H9 (cell line): Measurements from ENCODE around the gene ANO2. TPM values are rescaled to one million over a fixed set of nuclear protein-coding genes. Genes with fewer than 3 reads are reported as not detected.

ENCODE experiments used
- DNase-seq: peaks from one replicate; pipeline ENCODE4 v3.0.0-alpha.2; 2017
- H2AFZ ChIP-seq: one replicate; pipeline ENCODE4 v1.6.1; 2013; ENCODE audit warnings: mild to moderate bottlenecking, low read length, control low read depth, moderate library complexity
- H2AK5ac ChIP-seq: 2 replicates; pipeline ENCODE4 v1.6.1; 2013; ENCODE audit warnings: low read length, control low read depth, mixed read lengths; ENCODE audit not compliant: insufficient read length
- H2BK120ac ChIP-seq: one replicate; pipeline ENCODE4 v1.6.1; 2013; ENCODE audit warnings: low read depth, mild to moderate bottlenecking, low read length, control low read depth, inconsistent platforms; ENCODE audit not compliant: poor library complexity, severe bottlenecking
- H2BK12ac ChIP-seq: 2 replicates; pipeline ENCODE4 v1.6.1; 2013; ENCODE audit warnings: low read length, control low read depth, mixed read lengths, low read depth; ENCODE audit not compliant: insufficient read length
- H2BK15ac ChIP-seq: 2 replicates; pipeline ENCODE4 v1.6.1; 2013; ENCODE audit warnings: low read depth, low read length, control low read depth
- H2BK20ac ChIP-seq: one replicate; pipeline ENCODE4 v1.6.1; 2013; ENCODE audit warnings: low read depth, mild to moderate bottlenecking, low read length, control low read depth, inconsistent platforms; ENCODE audit not compliant: poor library complexity, severe bottlenecking
- H2BK5ac ChIP-seq: 2 replicates; pipeline ENCODE4 v1.6.1; 2013; ENCODE audit warnings: low read length, control low read depth, mixed read lengths; ENCODE audit not compliant: insufficient read length
- H3K14ac ChIP-seq: 2 replicates; pipeline ENCODE4 v1.6.1; 2013; ENCODE audit warnings: low read length, control low read depth; ENCODE audit not compliant: insufficient read depth
- H3K18ac ChIP-seq: 2 replicates; pipeline ENCODE4 v1.6.1; 2013; ENCODE audit warnings: low read depth, mild to moderate bottlenecking, mixed read lengths, low read length, control low read depth; ENCODE audit not compliant: insufficient read length
- H3K23ac ChIP-seq: 2 replicates; pipeline ENCODE4 v1.6.1; 2013; ENCODE audit warnings: low read length, control low read depth, mixed read lengths, low read depth; ENCODE audit not compliant: insufficient read length
- H3K23me2 ChIP-seq: 2 replicates; pipeline ENCODE4 v1.6.1; 2013; ENCODE audit warnings: low read depth, mild to moderate bottlenecking, mixed read lengths, low read length, control low read depth; ENCODE audit not compliant: insufficient read length, poor library complexity, severe bottlenecking
- H3K27ac ChIP-seq: 2 replicates; pipeline ENCODE4 v1.5.1; 2013; ENCODE audit warnings: low read length, control low read depth, mixed read lengths, low read depth; ENCODE audit not compliant: insufficient read length
- H3K27me3 ChIP-seq: 2 replicates; pipeline ENCODE4 v1.6.1; 2013; ENCODE audit warnings: low read length, control low read depth, inconsistent platforms; ENCODE audit not compliant: insufficient read depth
- H3K4ac ChIP-seq: 2 replicates; pipeline ENCODE4 v1.6.1; 2013; ENCODE audit warnings: low read depth, mild to moderate bottlenecking, control low read depth, inconsistent platforms, low read length, moderate library complexity
- H3K4me1 ChIP-seq: 2 replicates; pipeline ENCODE4 v1.6.1; 2013; ENCODE audit warnings: low read length, control low read depth, inconsistent platforms; ENCODE audit not compliant: insufficient read depth
- H3K4me2 ChIP-seq: 2 replicates; pipeline ENCODE4 v1.6.1; 2013; ENCODE audit warnings: low read length, control low read depth, mixed read lengths; ENCODE audit not compliant: insufficient read length, insufficient read depth
- H3K56ac ChIP-seq: 2 replicates; pipeline ENCODE4 v1.6.1; 2013; ENCODE audit warnings: low read depth, mild to moderate bottlenecking, mixed read lengths, low read length, control low read depth; ENCODE audit not compliant: insufficient read length
- H3K79me1 ChIP-seq: 2 replicates; pipeline ENCODE4 v1.6.1; 2013; ENCODE audit warnings: low read depth, mild to moderate bottlenecking, moderate library complexity, low read length, control low read depth, inconsistent platforms; ENCODE audit not compliant: insufficient read depth, poor library complexity, severe bottlenecking
- H3K79me2 ChIP-seq: 2 replicates; pipeline ENCODE4 v1.6.1; 2013; ENCODE audit warnings: low read length, control low read depth, inconsistent platforms; ENCODE audit not compliant: insufficient read depth
- H3K9ac ChIP-seq: 2 replicates; pipeline ENCODE4 v1.6.1; 2013; ENCODE audit warnings: low read length, control low read depth, mixed read lengths; ENCODE audit not compliant: insufficient read length; ENCODE audit errors: extremely low read depth
- H3K9me3 ChIP-seq: one replicate; pipeline ENCODE4 v1.6.1; 2013; ENCODE audit warnings: low read depth, low read length, inconsistent platforms; ENCODE audit not compliant: control insufficient read depth
- H3T11ph ChIP-seq: one replicate; pipeline ENCODE4 v1.6.1; 2013; ENCODE audit warnings: mild to moderate bottlenecking, low read length, control low read depth, inconsistent platforms
- H4K20me1 ChIP-seq: one replicate; pipeline ENCODE4 v1.6.1; 2013; ENCODE audit not compliant: control insufficient read depth, insufficient read length, insufficient read depth
- H4K5ac ChIP-seq: 2 replicates; pipeline ENCODE4 v1.6.1; 2013; ENCODE audit warnings: low read depth, mild to moderate bottlenecking, mixed read lengths, low read length, control low read depth; ENCODE audit not compliant: insufficient read length
- H4K8ac ChIP-seq: replicated peaks from 2 replicates; pipeline ENCODE4 v1.6.1; 2013; ENCODE audit warnings: low read length, control low read depth, mixed read lengths, low read depth; ENCODE audit not compliant: insufficient read length
- H4K91ac ChIP-seq: 2 replicates; pipeline ENCODE4 v1.6.1; 2013; ENCODE audit warnings: low read depth, mild to moderate bottlenecking, moderate library complexity, mixed read lengths, low read length, control low read depth; ENCODE audit not compliant: insufficient read length
- H3K27ac Mint-ChIP-seq, 3 experiments: 2 replicates in 2 of 3; 3 replicates in 1 of 3; pipeline ENCODE4 v1.8.0; 2020 to 2021; ENCODE audit warnings: mixed read lengths in 3 of 3, mild to moderate bottlenecking in 1 of 3, moderate library complexity in 1 of 3
- H3K27me3 Mint-ChIP-seq: 2 replicates; pipeline ENCODE4 v1.8.0; 2021; ENCODE audit warnings: low read depth, mild to moderate bottlenecking, moderate library complexity, mixed read lengths
- H3K36me3 Mint-ChIP-seq, 3 experiments: 2 replicates in 2 of 3; 3 replicates in 1 of 3; pipeline ENCODE4 v1.8.0; 2020 to 2021; ENCODE audit warnings: low read depth in 3 of 3, mixed read lengths in 3 of 3; ENCODE audit not compliant: insufficient read depth in 1 of 3
- H3K4me1 Mint-ChIP-seq, 2 experiments: 2 replicates each; pipeline ENCODE4 v1.8.0; 2020; ENCODE audit warnings: mixed read lengths in 2 of 2
- H3K4me3 Mint-ChIP-seq, 2 experiments: 2 replicates in 1 of 2; 3 replicates in 1 of 2; pipeline ENCODE4 v1.8.0; 2020 to 2021; ENCODE audit warnings: mild to moderate bottlenecking in 2 of 2, mixed read lengths in 2 of 2, moderate library complexity in 1 of 2
- H3K9me3 Mint-ChIP-seq, 2 experiments: 2 replicates in 1 of 2; 3 replicates in 1 of 2; pipeline ENCODE4 v1.8.0; 2020; ENCODE audit warnings: mild to moderate bottlenecking in 2 of 2, mixed read lengths in 2 of 2, moderate library complexity in 1 of 2
- WGBS: extraction: QIAGEN DNeasy Blood & Tissue Kit; methylation state at CpG from one replicate; pipeline ENCODE4 v1.1.7; 2013; ENCODE audit warnings: missing lambda C conversion rate, low lambda C conversion rate, mixed read lengths; ENCODE audit not compliant: insufficient read length; ENCODE audit errors: extremely low coverage; 5-methylcytosine and 5-hydroxymethylcytosine counted together
- total RNA-seq: library from RNA; stranded (reverse); gene quantifications from 2 replicates; pipeline ENCODE4 v1.2.1, GENCODE V29; 2021
- TF ChIP-seq, protein P1 (sequence below): fragments of 200-600 bp; sonication (generic); conservative IDR thresholded peaks from 3 replicates; pipeline ENCODE4 v1.8.0; 2021; ENCODE audit warnings: antibody characterized with exemption, mild to moderate bottlenecking

ANO2 gene
- total RNA-seq, 1 experiment from 2014 or later = 3.8 TPM

DNA sequence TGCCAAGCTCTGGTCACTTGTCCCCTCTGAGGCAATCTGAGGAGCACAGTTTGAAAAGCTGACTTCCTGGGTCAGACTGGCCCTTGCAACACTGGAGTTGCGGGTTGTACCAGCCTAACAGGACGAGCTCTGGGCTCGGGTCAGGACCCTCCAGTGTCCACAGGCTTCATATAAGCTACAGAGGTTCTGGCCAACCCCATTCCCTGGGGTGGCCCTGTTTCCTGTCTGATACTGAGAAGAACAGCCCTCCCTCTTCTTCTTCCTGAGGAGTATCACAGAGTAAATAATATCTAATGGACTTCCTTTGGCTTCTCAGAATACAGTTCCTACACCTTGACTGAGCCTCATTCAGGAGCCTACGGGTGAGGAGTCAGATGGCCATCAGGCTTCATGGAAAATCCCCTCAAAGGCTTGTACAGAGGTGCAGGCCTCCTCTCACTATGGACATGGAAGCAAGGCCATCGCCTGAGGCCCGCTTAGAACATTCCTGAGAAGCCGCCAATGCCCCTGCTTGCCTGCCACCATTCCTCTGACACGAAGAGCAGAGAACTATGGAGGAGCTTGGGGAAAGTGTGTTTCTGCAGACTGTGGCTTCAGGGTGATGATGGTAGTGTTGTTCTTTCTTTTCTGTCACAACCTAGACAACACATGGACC is 28.5 kb upstream of the ANO2 start:
- no peaks in the 10 kb centered on the region; a peak in 1 of 7 replicates for H3K36me3 Mint-ChIP-seq
- Histone ChIP-seq H2BK20ac (no peak overlapping the region), H3K27ac (no peak overlapping the region), H3K27me3 (no peaks in the 10 kb centered on the region), H3K4ac (no peak overlapping the region), H3K9me3 (no peaks in the 10 kb centered on the region), H2AK5ac (no peak overlapping the region), H3T11ph (no peak overlapping the region), H3K79me2 (no peaks in the 10 kb centered on the region), H3K14ac (no peak overlapping the region), H2BK15ac (no peak overlapping the region), H3K4me1 (no peaks in the 10 kb centered on the region), H4K91ac (no peak overlapping the region), H3K18ac (no peak overlapping the region), H3K9ac (no peak overlapping the region), H3K23ac (no peak overlapping the region), H3K4me2 (no peak overlapping the region), H2BK5ac (no peak overlapping the region), H2BK12ac (no peak overlapping the region), H4K20me1 (no peaks in the 10 kb centered on the region), H4K5ac (no peak overlapping the region), H2AFZ (no peak overlapping the region), H2BK120ac (no peak overlapping the region), H3K23me2 (no peaks in the 10 kb centered on the region), H4K8ac (no peak overlapping the region), H3K79me1 (no peaks in the 10 kb centered on the region), H3K56ac (no peak overlapping the region)
- H3K4me3 Mint-ChIP-seq = no peak overlapping the region
- DNase-seq = no peak
- H3K27ac Mint-ChIP-seq = no peak overlapping the region
- TF ChIP-seq, protein P1, sequence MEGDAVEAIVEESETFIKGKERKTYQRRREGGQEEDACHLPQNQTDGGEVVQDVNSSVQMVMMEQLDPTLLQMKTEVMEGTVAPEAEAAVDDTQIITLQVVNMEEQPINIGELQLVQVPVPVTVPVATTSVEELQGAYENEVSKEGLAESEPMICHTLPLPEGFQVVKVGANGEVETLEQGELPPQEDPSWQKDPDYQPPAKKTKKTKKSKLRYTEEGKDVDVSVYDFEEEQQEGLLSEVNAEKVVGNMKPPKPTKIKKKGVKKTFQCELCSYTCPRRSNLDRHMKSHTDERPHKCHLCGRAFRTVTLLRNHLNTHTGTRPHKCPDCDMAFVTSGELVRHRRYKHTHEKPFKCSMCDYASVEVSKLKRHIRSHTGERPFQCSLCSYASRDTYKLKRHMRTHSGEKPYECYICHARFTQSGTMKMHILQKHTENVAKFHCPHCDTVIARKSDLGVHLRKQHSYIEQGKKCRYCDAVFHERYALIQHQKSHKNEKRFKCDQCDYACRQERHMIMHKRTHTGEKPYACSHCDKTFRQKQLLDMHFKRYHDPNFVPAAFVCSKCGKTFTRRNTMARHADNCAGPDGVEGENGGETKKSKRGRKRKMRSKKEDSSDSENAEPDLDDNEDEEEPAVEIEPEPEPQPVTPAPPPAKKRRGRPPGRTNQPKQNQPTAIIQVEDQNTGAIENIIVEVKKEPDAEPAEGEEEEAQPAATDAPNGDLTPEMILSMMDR = no peak
- peaks cover 3 to 12% of the 10 kb centered on the region in 2 experiments; a peak in 2 of 4 replicates for H3K4me1 Mint-ChIP-seq
- H3K9me3 Mint-ChIP-seq = no peaks in the 10 kb centered on the region
- WGBS = no CpG with 5 or more reads among the region's 8 CpGs
- peaks cover 31% of the 10 kb centered on the region for H3K27me3 Mint-ChIP-seq
